KMS-11 (cell line): ENCODE measurements around the gene LCA5.
A peak's percentile ranks its signal among the peaks of the same experiment; 100 is the strongest.

Experiments used
- H2AFZ ChIP-seq: fragments of 200-600 bp; sonication (generic); 2 replicates; pipeline ENCODE4 v1.6.1; 2016; ENCODE audit warnings: antibody characterized with exemption, mixed run types, low read depth
- H3K27ac ChIP-seq: fragments of 200-600 bp; sonication (generic); 2 replicates; pipeline ENCODE4 v1.6.1; 2016; ENCODE audit warnings: mild to moderate bottlenecking, mixed run types
- H3K27me3 ChIP-seq: fragments of 200-600 bp; sonication (generic); 2 replicates; pipeline ENCODE4 v1.6.1; 2017; ENCODE audit warnings: mild to moderate bottlenecking, low read depth, mixed run types, moderate library complexity; ENCODE audit not compliant: insufficient read depth
- H3K36me3 ChIP-seq: fragments of 200-600 bp; sonication (generic); 2 replicates; pipeline ENCODE4 v1.6.1; 2017; ENCODE audit warnings: mild to moderate bottlenecking, mixed run types; ENCODE audit not compliant: insufficient read depth
- H3K4me1 ChIP-seq: fragments of 200-600 bp; sonication (generic); 2 replicates; pipeline ENCODE4 v1.6.1; 2016; ENCODE audit warnings: mild to moderate bottlenecking, low read depth, mixed run types; ENCODE audit not compliant: poor library complexity, severe bottlenecking
- H3K4me2 ChIP-seq: fragments of 200-600 bp; sonication (generic); 2 replicates; pipeline ENCODE4 v1.7.0; 2016; ENCODE audit warnings: mild to moderate bottlenecking, mixed run types
- H3K4me3 ChIP-seq: fragments of 200-600 bp; sonication (generic); IDR thresholded peaks from 2 replicates; pipeline ENCODE4 v1.6.1; 2017; ENCODE audit warnings: low read depth, low read length, mixed read lengths; ENCODE audit not compliant: insufficient read depth
- H3K79me2 ChIP-seq: fragments of 200-600 bp; sonication (generic); 2 replicates; pipeline ENCODE4 v1.6.1; 2016; ENCODE audit warnings: low read depth, mixed run types; ENCODE audit not compliant: insufficient read depth
- H3K9ac ChIP-seq: fragments of 200-600 bp; sonication (generic); 2 replicates; pipeline ENCODE4 v1.6.1; 2016; ENCODE audit warnings: mild to moderate bottlenecking, mixed run types
- H4K20me1 ChIP-seq: fragments of 200-600 bp; sonication (generic); 2 replicates; pipeline ENCODE4 v1.6.1; 2016; ENCODE audit warnings: mild to moderate bottlenecking, mixed run types; ENCODE audit not compliant: insufficient read depth
- CTCF ChIP-seq: fragments of 200-600 bp; sonication (generic); conservative IDR thresholded peaks from 2 replicates; pipeline ENCODE4 v1.6.1; 2017; ENCODE audit warnings: low read depth, mild to moderate bottlenecking, antibody characterized with exemption, low read length, moderate library complexity, mixed read lengths

LCA5 gene

DNA sequence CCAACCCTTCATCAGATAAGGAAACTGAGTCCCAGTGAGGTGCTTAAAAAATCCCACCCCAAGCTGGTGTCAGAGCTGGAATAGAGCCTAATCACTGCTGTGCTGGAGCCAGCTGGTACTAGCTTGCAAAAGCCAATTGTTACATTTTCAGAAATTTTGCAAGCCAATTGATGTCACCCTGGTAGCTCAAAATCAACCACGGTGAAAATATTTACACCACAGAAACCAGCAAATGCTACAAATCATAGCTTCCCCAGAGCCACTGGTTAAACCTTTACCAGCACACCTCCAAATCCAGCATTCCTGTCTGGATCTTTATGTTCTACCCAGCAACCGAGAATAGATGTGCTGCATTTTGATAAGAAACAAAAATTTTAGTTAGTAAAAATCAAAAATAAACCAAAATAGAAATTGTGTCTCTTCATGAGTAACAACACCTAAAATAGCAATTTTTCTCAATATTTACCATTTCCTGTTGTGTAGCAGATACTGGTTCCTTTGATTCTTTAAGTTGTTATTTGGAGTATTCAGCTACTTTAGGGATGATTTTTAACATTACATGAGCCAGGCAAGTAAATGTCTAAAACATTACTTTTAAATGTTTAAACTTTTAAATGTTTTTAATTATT is 7.2 kb upstream of the LCA5 start:
- Histone ChIP-seq H3K27ac (peak overlapping the region; percentile 87), H3K4me2 (peak overlapping the region; percentile 93), H4K20me1 (no peaks in the 10 kb centered on the region), H3K36me3 (no peaks in the 10 kb centered on the region), H3K27me3 (no peaks in the 10 kb centered on the region), H3K79me2 (no peaks in the 10 kb centered on the region), H3K4me1 (peaks cover 38% of the 10 kb centered on the region), H3K9ac (peak overlapping the region; percentile 76; the same call in 1 of the 2 replicates), H3K4me3 (no peak overlapping the region), H2AFZ (no peak overlapping the region; the same call in 1 of the 2 replicates)
- no peak for TF ChIP-seq CTCF

GRCh38 chr6:79543886-79544285 is 6.7 kb upstream of the LCA5 start:
- Histone ChIP-seq H3K27ac (peak overlapping the region; percentile 87), H3K36me3 (no peaks in the 10 kb centered on the region), H4K20me1 (no peaks in the 10 kb centered on the region), H3K4me2 (peak overlapping the region; percentile 93), H2AFZ (no peak overlapping the region; the same call in 1 of the 2 replicates), H3K27me3 (no peaks in the 10 kb centered on the region), H3K9ac (peak overlapping the region; percentile 76; the same call in 1 of the 2 replicates), H3K4me3 (no peak overlapping the region), H3K79me2 (no peaks in the 10 kb centered on the region), H3K4me1 (peaks cover 43% of the 10 kb centered on the region)
- no peak for TF ChIP-seq CTCF

- H3K27ac ChIP-seq = peak overlapping the region; percentile 87
- H3K4me3 ChIP-seq = no peak overlapping the region
- H3K9ac ChIP-seq = peak overlapping the region; percentile 76; the same call in 1 of the 2 replicates
- H4K20me1 ChIP-seq = no peaks in the 10 kb centered on the region
- H3K27me3 ChIP-seq = no peaks in the 10 kb centered on the region
- H3K4me2 ChIP-seq = peak overlapping the region; percentile 93
- H3K4me1 ChIP-seq = peaks cover 45% of the 10 kb centered on the region
- no peaks in the 10 kb centered on the region for H3K79me2 ChIP-seq
- H2AFZ ChIP-seq = no peak overlapping the region
- no peaks in the 10 kb centered on the region for H3K36me3 ChIP-seq
- TF ChIP-seq CTCF = no peak
These were observed 6.2 kb upstream of the LCA5 start for GRCh38 chr6:79543411-79543810.

GRCh38 chr6:79538106-79538971 is 1.1 kb upstream of the LCA5 start:
- no peak overlapping the region for H3K4me3 ChIP-seq

More at GRCh38 chr6:79538106-79538971, 1.1 kb upstream of the LCA5 start:
- no peaks in the 10 kb centered on the region for H4K20me1 ChIP-seq
- H3K9ac ChIP-seq = peak overlapping the region; percentile 49; the same call in 1 of the 2 replicates
- H2AFZ ChIP-seq = peak overlapping the region; percentile 93; the same call in 1 of the 2 replicates
- no peaks in the 10 kb centered on the region for H3K36me3 ChIP-seq
- H3K4me1 ChIP-seq = peaks cover 22% of the 10 kb centered on the region
- TF ChIP-seq CTCF = no peak
- H3K27me3 ChIP-seq = no peaks in the 10 kb centered on the region
- H3K4me2 ChIP-seq = peak overlapping the region; percentile 66
- H3K79me2 ChIP-seq = no peaks in the 10 kb centered on the region
- H3K27ac ChIP-seq = 0 out of 2 replicates have a peak overlapping the region, but pooled peaks have one; percentile 51
